SK-N-SH treated with all-trans-retinoic acid at 6 μM for 48 hours (cell line): Measurements from ENCODE around the gene DCLK1.

ENCODE experiments used
- ARNTL ChIP-seq: fragments of 450-650 bp; formaldehyde crosslinking; IDR thresholded peaks from 2 replicates; pipeline ENCODE4 v1.5.0; 2020; ENCODE audit warnings: low read depth, mild to moderate bottlenecking, moderate library complexity, borderline replicate concordance
- GLIS3 ChIP-seq: fragments of 250-450 bp; sonication (Bioruptor Pico); IDR thresholded peaks from 2 replicates; pipeline ENCODE4 v1.5.0; 2020; ENCODE audit warnings: mild to moderate bottlenecking, moderate library complexity
- ISL1 ChIP-seq: fragments of 250-450 bp; sonication (Bioruptor Pico); IDR thresholded peaks from 2 replicates; pipeline ENCODE4 v2.1.2; 2022; ENCODE audit warnings: mild to moderate bottlenecking, moderate library complexity
- RARB ChIP-seq: fragments of 250-450 bp; sonication (Bioruptor Pico); IDR thresholded peaks from 2 replicates; pipeline ENCODE4 v1.8.0; 2021; ENCODE audit warnings: mild to moderate bottlenecking, moderate library complexity
- ZC3H10 ChIP-seq: fragments of 250-450 bp; sonication (Bioruptor Pico); IDR thresholded peaks from 2 replicates; pipeline ENCODE4 v1.5.1; 2021; ENCODE audit warnings: mild to moderate bottlenecking, moderate library complexity
- ZFP3 ChIP-seq: fragments of 250-450 bp; sonication (Bioruptor Pico); IDR thresholded peaks from 2 replicates; pipeline ENCODE4 v1.5.0; 2020; ENCODE audit warnings: mild to moderate bottlenecking, moderate library complexity
- ZNF70 ChIP-seq: fragments of 450-650 bp; formaldehyde crosslinking; IDR thresholded peaks from 2 replicates; pipeline ENCODE4 v1.5.0; 2020; ENCODE audit warnings: mild to moderate bottlenecking, moderate library complexity
- TF ChIP-seq, protein P1 (sequence below): fragments of 250-450 bp; sonication (Bioruptor Pico); IDR thresholded peaks from 2 replicates; pipeline ENCODE4 v1.8.0; 2021; ENCODE audit warnings: low read depth, mild to moderate bottlenecking, moderate library complexity, borderline replicate concordance
- TF ChIP-seq, protein P2 (sequence below): fragments of 250-450 bp; sonication (Bioruptor Pico); IDR thresholded peaks from 2 replicates; pipeline ENCODE4 v1.8.0; 2020; ENCODE audit warnings: mild to moderate bottlenecking, moderate library complexity, borderline replicate concordance
- TF ChIP-seq, protein P3 (sequence below): fragments of 250-450 bp; sonication (Bioruptor Pico); IDR thresholded peaks from 2 replicates; pipeline ENCODE4 v1.5.1; 2020; ENCODE audit warnings: low read depth, mild to moderate bottlenecking, moderate library complexity
- TF ChIP-seq, protein P4 (sequence below): fragments of 250-450 bp; sonication (Bioruptor Pico); IDR thresholded peaks from 2 replicates; pipeline ENCODE4 v1.5.0; 2020; ENCODE audit warnings: mild to moderate bottlenecking, moderate library complexity

DNA sequence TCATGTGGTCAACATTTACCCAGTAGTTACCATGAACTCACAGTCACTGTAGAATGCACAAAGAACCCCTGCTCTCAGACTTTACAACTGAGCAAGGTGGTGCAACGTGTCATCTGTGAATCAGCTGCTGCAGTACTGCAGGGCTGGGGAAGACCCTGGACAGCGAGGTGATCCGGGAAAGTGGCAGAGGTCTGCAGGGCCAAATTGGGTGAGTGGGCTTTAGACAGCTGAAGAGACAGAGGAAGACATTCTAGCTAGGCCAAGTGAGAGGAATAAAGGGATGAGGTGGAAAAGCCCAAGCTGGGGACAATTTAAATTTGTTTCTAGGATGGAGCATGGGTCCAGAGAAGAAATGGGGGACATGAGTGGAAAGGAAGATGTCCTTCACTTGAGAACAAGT is 270.5 kb downstream of the DCLK1 start:
- TF ChIP-seq GLIS3 (CRISPR knock-in tag): no peak
- no peak for TF ChIP-seq ZFP3 (CRISPR knock-in tag)
- TF ChIP-seq, protein P1, sequence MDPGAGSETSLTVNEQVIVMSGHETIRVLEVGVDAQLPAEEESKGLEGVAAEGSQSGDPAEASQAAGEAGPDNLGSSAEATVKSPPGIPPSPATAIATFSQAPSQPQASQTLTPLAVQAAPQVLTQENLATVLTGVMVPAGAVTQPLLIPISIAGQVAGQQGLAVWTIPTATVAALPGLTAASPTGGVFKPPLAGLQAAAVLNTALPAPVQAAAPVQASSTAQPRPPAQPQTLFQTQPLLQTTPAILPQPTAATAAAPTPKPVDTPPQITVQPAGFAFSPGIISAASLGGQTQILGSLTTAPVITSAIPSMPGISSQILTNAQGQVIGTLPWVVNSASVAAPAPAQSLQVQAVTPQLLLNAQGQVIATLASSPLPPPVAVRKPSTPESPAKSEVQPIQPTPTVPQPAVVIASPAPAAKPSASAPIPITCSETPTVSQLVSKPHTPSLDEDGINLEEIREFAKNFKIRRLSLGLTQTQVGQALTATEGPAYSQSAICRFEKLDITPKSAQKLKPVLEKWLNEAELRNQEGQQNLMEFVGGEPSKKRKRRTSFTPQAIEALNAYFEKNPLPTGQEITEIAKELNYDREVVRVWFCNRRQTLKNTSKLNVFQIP (CRISPR knock-in tag): no peak
- no peak for TF ChIP-seq ARNTL
- TF ChIP-seq, protein P2, sequence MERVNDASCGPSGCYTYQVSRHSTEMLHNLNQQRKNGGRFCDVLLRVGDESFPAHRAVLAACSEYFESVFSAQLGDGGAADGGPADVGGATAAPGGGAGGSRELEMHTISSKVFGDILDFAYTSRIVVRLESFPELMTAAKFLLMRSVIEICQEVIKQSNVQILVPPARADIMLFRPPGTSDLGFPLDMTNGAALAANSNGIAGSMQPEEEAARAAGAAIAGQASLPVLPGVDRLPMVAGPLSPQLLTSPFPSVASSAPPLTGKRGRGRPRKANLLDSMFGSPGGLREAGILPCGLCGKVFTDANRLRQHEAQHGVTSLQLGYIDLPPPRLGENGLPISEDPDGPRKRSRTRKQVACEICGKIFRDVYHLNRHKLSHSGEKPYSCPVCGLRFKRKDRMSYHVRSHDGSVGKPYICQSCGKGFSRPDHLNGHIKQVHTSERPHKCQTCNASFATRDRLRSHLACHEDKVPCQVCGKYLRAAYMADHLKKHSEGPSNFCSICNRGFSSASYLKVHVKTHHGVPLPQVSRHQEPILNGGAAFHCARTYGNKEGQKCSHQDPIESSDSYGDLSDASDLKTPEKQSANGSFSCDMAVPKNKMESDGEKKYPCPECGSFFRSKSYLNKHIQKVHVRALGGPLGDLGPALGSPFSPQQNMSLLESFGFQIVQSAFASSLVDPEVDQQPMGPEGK (CRISPR knock-in tag): no peak
- TF ChIP-seq, protein P3, sequence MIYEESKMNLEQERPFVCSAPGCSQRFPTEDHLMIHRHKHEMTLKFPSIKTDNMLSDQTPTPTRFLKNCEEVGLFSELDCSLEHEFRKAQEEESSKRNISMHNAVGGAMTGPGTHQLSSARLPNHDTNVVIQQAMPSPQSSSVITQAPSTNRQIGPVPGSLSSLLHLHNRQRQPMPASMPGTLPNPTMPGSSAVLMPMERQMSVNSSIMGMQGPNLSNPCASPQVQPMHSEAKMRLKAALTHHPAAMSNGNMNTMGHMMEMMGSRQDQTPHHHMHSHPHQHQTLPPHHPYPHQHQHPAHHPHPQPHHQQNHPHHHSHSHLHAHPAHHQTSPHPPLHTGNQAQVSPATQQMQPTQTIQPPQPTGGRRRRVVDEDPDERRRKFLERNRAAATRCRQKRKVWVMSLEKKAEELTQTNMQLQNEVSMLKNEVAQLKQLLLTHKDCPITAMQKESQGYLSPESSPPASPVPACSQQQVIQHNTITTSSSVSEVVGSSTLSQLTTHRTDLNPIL: no peak
- TF ChIP-seq RARB (CRISPR knock-in tag): no peak
- TF ChIP-seq, protein P4, sequence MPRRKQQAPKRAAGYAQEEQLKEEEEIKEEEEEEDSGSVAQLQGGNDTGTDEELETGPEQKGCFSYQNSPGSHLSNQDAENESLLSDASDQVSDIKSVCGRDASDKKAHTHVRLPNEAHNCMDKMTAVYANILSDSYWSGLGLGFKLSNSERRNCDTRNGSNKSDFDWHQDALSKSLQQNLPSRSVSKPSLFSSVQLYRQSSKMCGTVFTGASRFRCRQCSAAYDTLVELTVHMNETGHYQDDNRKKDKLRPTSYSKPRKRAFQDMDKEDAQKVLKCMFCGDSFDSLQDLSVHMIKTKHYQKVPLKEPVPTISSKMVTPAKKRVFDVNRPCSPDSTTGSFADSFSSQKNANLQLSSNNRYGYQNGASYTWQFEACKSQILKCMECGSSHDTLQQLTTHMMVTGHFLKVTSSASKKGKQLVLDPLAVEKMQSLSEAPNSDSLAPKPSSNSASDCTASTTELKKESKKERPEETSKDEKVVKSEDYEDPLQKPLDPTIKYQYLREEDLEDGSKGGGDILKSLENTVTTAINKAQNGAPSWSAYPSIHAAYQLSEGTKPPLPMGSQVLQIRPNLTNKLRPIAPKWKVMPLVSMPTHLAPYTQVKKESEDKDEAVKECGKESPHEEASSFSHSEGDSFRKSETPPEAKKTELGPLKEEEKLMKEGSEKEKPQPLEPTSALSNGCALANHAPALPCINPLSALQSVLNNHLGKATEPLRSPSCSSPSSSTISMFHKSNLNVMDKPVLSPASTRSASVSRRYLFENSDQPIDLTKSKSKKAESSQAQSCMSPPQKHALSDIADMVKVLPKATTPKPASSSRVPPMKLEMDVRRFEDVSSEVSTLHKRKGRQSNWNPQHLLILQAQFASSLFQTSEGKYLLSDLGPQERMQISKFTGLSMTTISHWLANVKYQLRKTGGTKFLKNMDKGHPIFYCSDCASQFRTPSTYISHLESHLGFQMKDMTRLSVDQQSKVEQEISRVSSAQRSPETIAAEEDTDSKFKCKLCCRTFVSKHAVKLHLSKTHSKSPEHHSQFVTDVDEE (CRISPR knock-in tag): no peak
- no peak for TF ChIP-seq ISL1 (CRISPR knock-in tag)
- TF ChIP-seq ZC3H10 (CRISPR knock-in tag): no peak
- no peak for TF ChIP-seq ZNF70 (CRISPR knock-in tag)
